Measurements from ENCODE around the gene TRIM15.
"Not testable (repeated sequence)": the region's sequence is repeated elsewhere in the genome, so short reads cannot be mapped to it uniquely, and the experiment has no call there.

TRIM15 gene

GRCh38 chr6:30200551-30201281 is 37.4 kb downstream of the TRIM15 start:
- DNase-seq = no peak

GRCh38 chr6:30202366-30202765 is 39.0 kb downstream of the TRIM15 start:
- DNase-seq = no peak

- DNase-seq = no peak
These were observed 40.8 kb downstream of the TRIM15 start for GRCh38 chr6:30204116-30204515.

- no peak for DNase-seq
These were observed 42.8 kb downstream of the TRIM15 start for GRCh38 chr6:30206152-30206551.

- DNase-seq = no peak
These were observed 43.7 kb downstream of the TRIM15 start for GRCh38 chr6:30206799-30207618.

- no peak for DNase-seq
These were observed 44.4 kb downstream of the TRIM15 start for GRCh38 chr6:30207619-30208295.

GRCh38 chr6:30211306-30211705 is 48.0 kb downstream of the TRIM15 start:
- no peak for DNase-seq

GRCh38 chr6:30211899-30212298 is 48.6 kb downstream of the TRIM15 start:
- DNase-seq = no peak

GRCh38 chr6:30212865-30213666 is 49.7 kb downstream of the TRIM15 start, which contains the start of gene TRIM26:
Gene TRIM26 (minus strand): TSS chr6:30213406. CDS start chr6:30199103, 14,303 bp downstream.
- DNase-seq = peak; percentile 99

- no peak for DNase-seq
These were observed 50.3 kb downstream of the TRIM15 start for GRCh38 chr6:30213667-30213956.

GRCh38 chr6:30213957-30214656 is 50.8 kb downstream of the TRIM15 start:
- peak; percentile 37 for DNase-seq

- DNase-seq = no peak
These were observed 51.3 kb downstream of the TRIM15 start for GRCh38 chr6:30214657-30214982.

- DNase-seq = no peak
These were observed 52.8 kb downstream of the TRIM15 start for GRCh38 chr6:30216096-30216495.

- peak; percentile 77 for DNase-seq
These were observed 55.9 kb downstream of the TRIM15 start for GRCh38 chr6:30219244-30219643.

- peak; percentile 67 for DNase-seq
These were observed 58.0 kb downstream of the TRIM15 start for GRCh38 chr6:30221395-30221794.

GRCh38 chr6:30221956-30222355 is 58.6 kb downstream of the TRIM15 start:
- not testable (repeated sequence) for DNase-seq
